Esophagus squamous epithelium (tissue), 5 donors: ENCODE data around the gene FNBP1. TPM values are rescaled to one million over a fixed set of nuclear protein-coding genes. Genes with fewer than 3 reads are reported as not detected.
"Not testable (repeated sequence)": the region's sequence is repeated elsewhere in the genome, so short reads cannot be mapped to it uniquely, and the experiment has no call there.

Experiments
- DNase-seq: peaks from one replicate; lab custom pipeline; 2025; lab: John Stamatoyannopoulos, UW
- H3K27ac ChIP-seq, 4 donors: fragments of 200-600 bp; sonication (generic); one replicate each; pipeline ENCODE4 v1.5.1; 2016 to 2019; ENCODE audit warnings: mild to moderate bottlenecking in 1 of 4
- H3K27me3 ChIP-seq, 4 donors: fragments of 200-600 bp; sonication (generic); 1 replicate in 3 of 4; 2 replicates in 1 of 4; pipeline versions ENCODE4 v1.5.1 to v1.6.0; 2017 to 2021; ENCODE audit warnings: antibody characterized with exemption in 1 of 4
- H3K36me3 ChIP-seq, 3 donors: fragments of 200-600 bp; sonication (generic); one replicate each; pipeline ENCODE4 v1.5.1; 2016 to 2019
- H3K4me1 ChIP-seq, 3 donors: fragments of 200-600 bp; sonication (generic); one replicate each; pipeline ENCODE4 v1.5.1; 2017 to 2019
- H3K4me3 ChIP-seq, 4 donors: fragments of 200-600 bp; sonication (generic); 1 replicate in 3 of 4; 2 replicates in 1 of 4; pipeline ENCODE4 v1.5.1; 2016 to 2019; ENCODE audit warnings: mild to moderate bottlenecking in 2 of 4, moderate library complexity in 1 of 4
- H3K9me3 ChIP-seq, 3 donors: fragments of 200-600 bp; sonication (generic); one replicate each; pipeline ENCODE4 v1.5.1; 2016 to 2019
- POLR2A ChIP-seq, 4 donors: fragments of 450-650 bp; IDR thresholded peaks; one replicate each; pipeline ENCODE4 v1.6.1; 2017; ENCODE audit warnings: antibody characterized with exemption in 4 of 4, mild to moderate bottlenecking in 4 of 4, moderate library complexity in 3 of 4
- WGBS, 2 donors: methylation state at CpG; one replicate each; pipeline ENCODE4 v1.1.5; 2018; 5-methylcytosine and 5-hydroxymethylcytosine counted together
- intact Hi-C: fragments of 100-400 bp; cut with DNase I; formaldehyde crosslinking; loops from one replicate; pipeline ENCODE4 v1.15.0; 2022
- total RNA-seq, 4 donors: library from RNA; depleted of rRNA; stranded (reverse); fragments of >200 nt; gene quantifications; one replicate each; pipeline ENCODE4 v1.1.0, GENCODE V29; 2016
- TF ChIP-seq, protein P1 (sequence below), 6 experiments: fragments of 450-650 bp in 4 of 6; fragments of 200-600 bp in 2 of 6; sonication (generic) in 2 of 6; IDR thresholded peaks; one replicate each; pipeline ENCODE4 v1.5.1; 2016 to 2019; ENCODE audit warnings: antibody characterized with exemption in 6 of 6, mild to moderate bottlenecking in 4 of 6, moderate library complexity in 4 of 6
- donor health status: DM: yes; HTN: yes; CAD: no.

FNBP1 gene
- total RNA-seq, 4 donors from 2014 or later: 19.7 to 47.7 (median 26.2) TPM

DNA sequence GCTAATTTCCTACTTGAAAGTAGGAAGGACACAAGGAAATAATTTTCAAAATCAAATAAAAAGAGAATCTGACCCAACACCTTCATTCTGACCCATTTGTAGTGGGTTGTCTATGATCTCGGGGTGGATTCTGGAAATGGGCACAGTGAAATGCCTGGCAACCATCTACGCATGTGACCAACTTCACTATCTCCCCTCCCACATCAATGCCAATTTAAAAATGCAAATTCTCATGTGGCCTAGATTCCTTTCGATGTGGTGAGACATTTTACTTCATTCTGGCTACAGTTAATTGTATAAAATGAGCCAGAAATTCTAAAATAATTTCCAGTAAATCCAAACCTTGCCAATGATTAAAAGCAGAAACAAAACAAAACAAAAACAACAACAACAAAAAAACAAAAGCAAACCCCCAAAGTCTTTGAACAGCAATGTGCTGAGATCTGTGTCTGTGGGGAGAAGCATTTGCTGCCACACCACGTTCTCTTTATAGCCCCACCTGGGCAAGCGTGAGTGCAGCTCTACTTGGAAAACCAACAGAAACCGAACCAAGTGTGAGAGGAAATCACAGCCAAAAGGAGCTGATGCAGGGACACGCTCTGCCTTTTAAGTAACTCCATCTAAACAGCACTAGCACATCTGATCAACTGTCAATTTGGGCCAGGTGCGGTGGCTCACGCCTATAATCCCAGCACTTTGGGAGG, 148.7 kb downstream of the FNBP1 start:
- Histone ChIP-seq H3K36me3 (peaks cover 0 to 60% (median 14%) of the 10 kb centered on the region in 3 donors), H3K4me1 (peaks cover 14 to 57% (median 15%) of the 10 kb centered on the region in 3 donors), H3K27ac (peak overlapping the region in 3 of 4 donors; percentile 19 to 95 (median 57)), H3K9me3 (no peaks in the 10 kb centered on the region), H3K27me3 (no peaks in the 10 kb centered on the region), H3K4me3 (no peak overlapping the region)
- no peak for DNase-seq
- WGBS, 2 donors: 74 to 88% methylated on average over 9 of the region's 9 CpGs
- TF ChIP-seq POLR2A (IDR thresholded peaks at IDR 0.05): no peak
- TF ChIP-seq, protein P1, sequence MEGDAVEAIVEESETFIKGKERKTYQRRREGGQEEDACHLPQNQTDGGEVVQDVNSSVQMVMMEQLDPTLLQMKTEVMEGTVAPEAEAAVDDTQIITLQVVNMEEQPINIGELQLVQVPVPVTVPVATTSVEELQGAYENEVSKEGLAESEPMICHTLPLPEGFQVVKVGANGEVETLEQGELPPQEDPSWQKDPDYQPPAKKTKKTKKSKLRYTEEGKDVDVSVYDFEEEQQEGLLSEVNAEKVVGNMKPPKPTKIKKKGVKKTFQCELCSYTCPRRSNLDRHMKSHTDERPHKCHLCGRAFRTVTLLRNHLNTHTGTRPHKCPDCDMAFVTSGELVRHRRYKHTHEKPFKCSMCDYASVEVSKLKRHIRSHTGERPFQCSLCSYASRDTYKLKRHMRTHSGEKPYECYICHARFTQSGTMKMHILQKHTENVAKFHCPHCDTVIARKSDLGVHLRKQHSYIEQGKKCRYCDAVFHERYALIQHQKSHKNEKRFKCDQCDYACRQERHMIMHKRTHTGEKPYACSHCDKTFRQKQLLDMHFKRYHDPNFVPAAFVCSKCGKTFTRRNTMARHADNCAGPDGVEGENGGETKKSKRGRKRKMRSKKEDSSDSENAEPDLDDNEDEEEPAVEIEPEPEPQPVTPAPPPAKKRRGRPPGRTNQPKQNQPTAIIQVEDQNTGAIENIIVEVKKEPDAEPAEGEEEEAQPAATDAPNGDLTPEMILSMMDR (IDR thresholded peaks at IDR 0.05): no peak
- intact Hi-C loops: no loop called here

DNA sequence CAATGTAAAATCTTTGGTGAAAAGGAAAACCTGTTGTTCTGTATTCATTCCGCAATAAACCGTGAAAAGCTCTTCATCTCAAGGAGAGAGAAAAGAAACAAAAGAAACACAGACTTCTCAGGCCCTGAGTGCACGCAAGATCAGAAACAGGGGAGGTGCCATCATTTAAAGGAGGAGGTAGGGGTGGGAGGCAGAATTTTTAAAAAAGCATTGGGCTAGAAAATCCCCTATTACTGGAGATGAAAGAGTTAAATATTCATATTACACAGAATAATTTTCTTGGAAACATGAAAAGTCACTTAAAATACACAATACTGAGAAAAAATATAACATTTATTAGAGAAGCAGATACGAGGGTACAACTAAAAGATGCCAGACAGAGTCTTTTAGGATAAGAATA, 151.4 kb downstream of the FNBP1 start:
- intact Hi-C loops: no loop called here
- TF ChIP-seq, protein P1 (IDR thresholded peaks at IDR 0.05): no peak
- no peak for TF ChIP-seq POLR2A (IDR thresholded peaks at IDR 0.05)
- no peaks in the 10 kb centered on the region for H3K27me3 ChIP-seq
- DNase-seq: no peak
- H3K27ac ChIP-seq: peak overlapping the region; percentile 3 to 95 (median 68)
- H3K4me1 ChIP-seq: peaks cover 17 to 71% (median 20%) of the 10 kb centered on the region in 3 donors
- H3K4me3 ChIP-seq: no peak overlapping the region
- peaks cover 0 to 49% (median 14%) of the 10 kb centered on the region in 3 donors for H3K36me3 ChIP-seq
- 69 to 72% methylated on average over 4 of the region's 4 CpGs for WGBS, 2 donors
- no peaks in the 10 kb centered on the region for H3K9me3 ChIP-seq

DNA sequence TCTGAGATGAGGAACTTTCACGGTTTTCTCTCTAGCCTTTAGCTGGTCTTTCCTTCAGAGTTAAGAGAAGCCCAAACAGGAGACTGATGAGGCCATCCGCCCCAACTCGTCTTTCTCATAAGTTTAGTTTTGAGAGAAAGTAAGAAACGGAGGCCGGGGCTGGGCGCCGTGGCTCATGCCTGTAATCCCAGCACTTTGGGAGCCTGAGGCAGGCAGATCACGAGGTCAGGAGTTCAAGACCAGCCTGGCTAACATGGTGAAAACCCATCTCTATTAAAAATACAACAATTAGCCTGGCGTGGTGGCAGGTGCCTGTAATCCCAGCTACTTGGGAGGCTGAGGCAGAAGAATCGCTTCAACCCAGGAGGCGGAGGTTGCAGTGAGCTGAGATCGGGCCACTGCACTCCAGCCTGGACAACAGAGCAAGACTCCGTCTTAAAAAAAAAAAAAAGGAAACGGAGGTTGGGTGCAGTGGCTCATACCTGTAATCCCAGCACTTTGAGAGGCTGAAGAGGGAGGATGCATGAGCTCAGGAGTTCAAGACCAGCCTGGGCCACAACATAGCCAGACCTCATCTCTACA, 152.2 kb downstream of the FNBP1 start:
- H3K9me3 ChIP-seq, DNase-seq, H3K27me3 ChIP-seq, intact Hi-C loops: not testable (repeated sequence)
- WGBS, 2 donors: 44 to 69% methylated on average over 6 to 11 of the region's 14 CpGs
- Histone ChIP-seq H3K4me3 (peak overlapping the region in 3 of 4 donors; percentile 11 to 50 (median 23)), H3K36me3 (peaks cover 0 to 42% (median 8%) of the 10 kb centered on the region in 3 donors), H3K27ac (peak overlapping the region; percentile 63 to 95 (median 91)), H3K4me1 (peaks cover 25 to 79% (median 27%) of the 10 kb centered on the region in 3 donors)

DNA sequence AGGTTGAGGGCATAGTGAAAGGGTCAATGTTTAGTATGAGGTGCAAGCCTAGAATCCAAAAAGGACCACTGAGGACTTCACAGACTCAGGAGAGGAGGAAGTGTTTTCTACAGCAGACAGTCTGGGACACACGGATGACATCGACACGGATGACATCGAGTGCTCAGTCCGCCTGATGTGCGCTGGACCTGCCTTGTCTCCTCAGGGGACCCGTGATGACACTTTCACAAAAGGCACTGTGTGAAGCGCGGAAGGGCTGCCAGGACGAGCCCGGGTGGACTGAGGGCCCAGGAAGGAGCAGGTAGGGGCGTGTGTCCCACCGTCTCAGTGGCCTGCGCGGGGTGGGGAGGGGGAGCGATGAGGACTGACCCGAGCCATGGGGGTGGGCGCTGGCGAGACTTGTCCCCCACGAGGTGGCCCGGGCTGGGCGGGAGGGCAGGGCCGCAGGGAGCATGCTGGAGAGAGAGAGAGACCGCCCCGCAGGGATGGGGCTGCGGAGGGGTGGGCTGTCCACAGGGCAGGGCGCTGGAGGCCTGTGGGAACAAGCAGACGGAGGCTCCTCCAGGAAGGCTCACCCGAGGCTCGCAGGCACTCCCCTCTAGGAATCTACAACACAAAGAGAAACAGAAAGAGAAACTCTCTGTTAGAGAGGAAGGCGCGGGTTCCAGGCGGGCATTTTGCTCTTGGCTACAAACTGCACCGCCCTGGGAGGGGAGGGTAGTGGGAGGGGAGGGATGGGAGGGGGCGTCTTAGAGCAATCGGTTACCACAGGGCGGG, 152.9 kb downstream of the FNBP1 start:
- Histone ChIP-seq H3K4me3 (peak overlapping the region in 3 of 4 donors; percentile 11 to 50 (median 23)), H3K27me3 (no peaks in the 10 kb centered on the region), H3K9me3 (no peaks in the 10 kb centered on the region), H3K27ac (peak overlapping the region; percentile 63 to 95 (median 91)), H3K36me3 (peaks cover 0 to 35% (median 2%) of the 10 kb centered on the region in 3 donors), H3K4me1 (peaks cover 29 to 86% (median 31%) of the 10 kb centered on the region in 3 donors)
- intact Hi-C loops: loop anchor here (5.0 to 10.0 kb wide), 2 partner anchors 152 to 345 kb away; partner anchors contain the start of gene FNBP1
- TF ChIP-seq, protein P1 (IDR thresholded peaks at IDR 0.05): no peak
- TF ChIP-seq POLR2A (IDR thresholded peaks at IDR 0.05): no peak
- DNase-seq: no peak
- 50 to 59% methylated on average over 10 to 25 of the region's 37 CpGs for WGBS, 2 donors

DNA sequence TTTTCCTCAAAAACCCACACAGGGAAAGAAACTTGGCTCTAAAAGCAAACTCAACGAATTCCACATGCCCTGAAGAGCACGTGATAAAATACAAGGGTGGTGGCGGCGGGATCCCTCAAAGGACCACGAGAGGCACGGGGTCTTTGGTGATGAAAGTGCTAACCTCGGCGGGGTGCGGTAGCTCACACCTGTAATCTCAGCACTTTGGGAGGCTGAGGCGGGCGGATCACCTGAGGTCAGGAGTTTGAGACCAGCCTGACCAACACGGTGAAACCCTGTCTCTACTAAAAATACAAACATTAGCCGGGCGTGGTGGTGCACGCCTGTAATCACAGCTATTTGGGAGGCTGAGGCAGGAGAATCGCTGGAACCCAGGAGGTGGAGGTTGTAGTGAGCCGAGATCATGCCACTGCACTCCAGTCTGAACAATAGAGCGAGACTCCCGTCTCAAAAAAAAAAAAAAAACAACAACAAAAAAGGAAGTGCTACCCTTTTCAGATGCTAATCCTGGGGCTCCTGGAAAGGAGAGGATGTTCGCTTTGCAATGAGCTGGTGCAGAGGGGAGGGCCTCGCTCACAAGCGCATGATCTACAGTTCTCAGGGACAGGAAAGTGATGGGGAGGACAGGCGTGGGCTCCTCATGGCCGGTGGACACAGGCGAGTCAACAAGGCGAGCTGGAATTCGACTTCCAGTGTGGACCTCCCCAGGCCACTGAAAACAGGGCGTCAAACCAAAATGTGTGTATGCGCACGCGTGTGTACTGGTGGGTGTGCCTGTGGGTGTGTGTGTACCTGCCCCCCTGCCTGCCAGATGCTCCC, 153.7 kb downstream of the FNBP1 start:
- H3K4me1 ChIP-seq: peaks cover 37 to 91% (median 38%) of the 10 kb centered on the region in 3 donors

More for the DNA sequence above, 153.7 kb downstream of the FNBP1 start:
- TF ChIP-seq, protein P1 (IDR thresholded peaks at IDR 0.05): no peak
- TF ChIP-seq POLR2A (IDR thresholded peaks at IDR 0.05): no peak
- intact Hi-C loops: loop anchor here (5.0 to 10.0 kb wide), 2 partner anchors 153 to 345 kb away; partner anchors contain the start of gene FNBP1
- Histone ChIP-seq H3K9me3 (no peaks in the 10 kb centered on the region), H3K27ac (peak overlapping the region; percentile 85 to 95 (median 91)), H3K27me3 (no peaks in the 10 kb centered on the region), H3K4me3 (no peak overlapping the region), H3K36me3 (peaks cover 0 to 27% (median 0%) of the 10 kb centered on the region in 3 donors)
- WGBS, 2 donors: 76 to 77% methylated on average over 23 to 25 of the region's 31 CpGs
- no peak for DNase-seq
